GM19324 (cell line): ENCODE data around the gene ATP5PF.
"Not testable (repeated sequence)": the region's sequence is repeated elsewhere in the genome, so short reads cannot be mapped to it uniquely, and the experiment has no call there.

ENCODE experiments used
- ATAC-seq: cut with Tn5 transposase; IDR thresholded peaks from one replicate; pipeline ENCODE4 v1.9.1; 2021; ENCODE audit warnings: mild to moderate bottlenecking, moderate library complexity; ENCODE audit not compliant: unreplicated experiment, low FRiP score

Gene ATP5PF

GRCh38 chr21:25734904-25735645, at the start of gene ATP5PF, which contains the start of gene GABPA:
Gene ATP5PF, minus strand, starts transcription at chr21:25734904. Its CDS starts 5,110 bp downstream, at chr21:25729794.
Gene GABPA, plus strand, starts transcription at chr21:25734972. Its CDS starts 6,627 bp downstream, at chr21:25741599.
- peak; percentile 89 for ATAC-seq

- not testable (repeated sequence) for ATAC-seq
Observed at GRCh38 chr21:25778126-25778875, 43.6 kb upstream of the ATP5PF start.

GRCh38 chr21:25776440-25776839, 41.7 kb upstream of the ATP5PF start:
- no peak for ATAC-seq

- no peak for ATAC-seq
Observed at GRCh38 chr21:25772686-25773085, 38.0 kb upstream of the ATP5PF start.

GRCh38 chr21:25767921-25768320, 33.2 kb upstream of the ATP5PF start:
- no peak for ATAC-seq

- no peak for ATAC-seq
Observed at GRCh38 chr21:25764065-25764464, 29.4 kb upstream of the ATP5PF start.

GRCh38 chr21:25760677-25761076, 26.0 kb upstream of the ATP5PF start:
- no peak for ATAC-seq

GRCh38 chr21:25760061-25760460, 25.4 kb upstream of the ATP5PF start:
- no peak for ATAC-seq

GRCh38 chr21:25759573-25759972, 24.9 kb upstream of the ATP5PF start:
- ATAC-seq: no peak

GRCh38 chr21:25757531-25757930, 22.8 kb upstream of the ATP5PF start:
- ATAC-seq: no peak

- no peak for ATAC-seq
Observed at GRCh38 chr21:25756190-25756932, 21.7 kb upstream of the ATP5PF start.

GRCh38 chr21:25752416-25752815, 17.7 kb upstream of the ATP5PF start:
- ATAC-seq: no peak

- ATAC-seq: no peak
Observed at GRCh38 chr21:25750085-25750484, 15.4 kb upstream of the ATP5PF start.

GRCh38 chr21:25744854-25745253, 10.2 kb upstream of the ATP5PF start:
- no peak for ATAC-seq

- no peak for ATAC-seq
Observed at GRCh38 chr21:25742900-25743299, 8.2 kb upstream of the ATP5PF start.

- ATAC-seq: no peak
Observed at GRCh38 chr21:25737421-25737820, 2.7 kb upstream of the ATP5PF start.

GRCh38 chr21:25735646-25736597, 1.2 kb upstream of the ATP5PF start:
- ATAC-seq: peak; percentile 20

GRCh38 chr21:25734654-25734903, 125 bp downstream of the ATP5PF start:
- no peak for ATAC-seq

- peak; percentile 17 for ATAC-seq
Observed at GRCh38 chr21:25733859-25734653, 648 bp downstream of the ATP5PF start.
